Measurements from ENCODE around the gene POU2AF1. TPM values are rescaled to one million over a fixed set of nuclear protein-coding genes. Genes with fewer than 3 reads are reported as not detected.
A peak's percentile ranks its signal among the peaks of the same experiment; 100 is the strongest.

Gene POU2AF1
- total and polyA plus RNA-seq, 4 donors = 2.0 to 6.9 (median 4.5) TPM

GRCh38 chr11:111308140-111308539 is 70.9 kb downstream of the POU2AF1 start:
- TF ChIP-seq CTCF (IDR thresholded peaks at IDR 0.05; ENCODE audit: control extremely low read depth, extremely low read depth) = no peak
- H3K9me3 ChIP-seq (ENCODE audit: control insufficient read depth in 4 of 4, insufficient read depth in 3 of 4, low read length in 3 of 4) = no peaks in the 10 kb centered on the region
- peaks cover 0 to 37% (median 12%) of the 10 kb centered on the region in 5 donors for H3K4me1 ChIP-seq (ENCODE audit: control insufficient read depth in 5 of 5, insufficient read depth in 5 of 5, low read length in 5 of 5)
- no peak overlapping the region for H3K9ac ChIP-seq (ENCODE audit: insufficient read depth in 1 of 2, low read length in 2 of 2)
- 64 to 74% methylated on average over 7 of the region's 7 CpGs for WGBS, 2 donors
- H3K27ac ChIP-seq (ENCODE audit: low read depth in 1 of 2, low read length in 1 of 2) = no peak overlapping the region
- DNase-seq (peak; percentile 97 to 99 (median 98)), ATAC-seq (ENCODE audit: insufficient read depth, low FRiP score) (no peak)
- H3K4me3 ChIP-seq = no peak overlapping the region
- H3K36me3 ChIP-seq (ENCODE audit: control insufficient read depth in 4 of 4, insufficient read depth in 4 of 4, low read length in 4 of 4) = no peaks in the 10 kb centered on the region
- peaks cover 0 to 3% (median 0%) of the 10 kb centered on the region in 3 donors for H3K27me3 ChIP-seq (ENCODE audit: control insufficient read depth in 3 of 3, insufficient read depth in 3 of 3, low read length in 2 of 3)

- TF ChIP-seq CTCF (IDR thresholded peaks at IDR 0.05; ENCODE audit: control extremely low read depth, extremely low read depth) = no peak
- Histone ChIP-seq H3K9ac (ENCODE audit: insufficient read depth in 1 of 2, low read length in 2 of 2) (no peak overlapping the region), H3K36me3 (ENCODE audit: control insufficient read depth in 4 of 4, insufficient read depth in 4 of 4, low read length in 4 of 4) (no peaks in the 10 kb centered on the region), H3K9me3 (ENCODE audit: control insufficient read depth in 4 of 4, insufficient read depth in 3 of 4, low read length in 3 of 4) (no peaks in the 10 kb centered on the region), H3K27ac (ENCODE audit: low read depth in 1 of 2, low read length in 1 of 2) (no peak overlapping the region), H3K4me3 (no peak overlapping the region), H3K4me1 (ENCODE audit: control insufficient read depth in 5 of 5, insufficient read depth in 5 of 5, low read length in 5 of 5) (peaks cover 0 to 42% (median 18%) of the 10 kb centered on the region in 5 donors), H3K27me3 (ENCODE audit: control insufficient read depth in 3 of 3, insufficient read depth in 3 of 3, low read length in 2 of 3) (peaks cover 0 to 3% (median 0%) of the 10 kb centered on the region in 3 donors)
- DNase-seq (no peak), ATAC-seq (ENCODE audit: insufficient read depth, low FRiP score) (no peak)
- WGBS, 2 donors = 66 to 73% methylated on average over 3 of the region's 3 CpGs
Observed at GRCh38 chr11:111307472-111308108, 71.5 kb downstream of the POU2AF1 start.

GRCh38 chr11:111306321-111306720 is 72.8 kb downstream of the POU2AF1 start:
- peaks cover 0 to 55% (median 24%) of the 10 kb centered on the region in 5 donors for H3K4me1 ChIP-seq (ENCODE audit: control insufficient read depth in 5 of 5, insufficient read depth in 5 of 5, low read length in 5 of 5)
- ATAC-seq (ENCODE audit: insufficient read depth, low FRiP score) (no peak), DNase-seq (no peak)
- TF ChIP-seq CTCF (IDR thresholded peaks at IDR 0.05; ENCODE audit: control extremely low read depth, extremely low read depth) = no peak
- no peaks in the 10 kb centered on the region for H3K9me3 ChIP-seq (ENCODE audit: control insufficient read depth in 4 of 4, insufficient read depth in 3 of 4, low read length in 3 of 4)
- H3K9ac ChIP-seq (ENCODE audit: insufficient read depth in 1 of 2, low read length in 2 of 2) = no peak overlapping the region
- WGBS, 2 donors = 86 to 89% methylated on average over 5 of the region's 5 CpGs
- no peak overlapping the region for H3K27ac ChIP-seq (ENCODE audit: low read depth in 1 of 2, low read length in 1 of 2)
- no peaks in the 10 kb centered on the region for H3K36me3 ChIP-seq (ENCODE audit: control insufficient read depth in 4 of 4, insufficient read depth in 4 of 4, low read length in 4 of 4)
- peaks cover 0 to 3% (median 0%) of the 10 kb centered on the region in 3 donors for H3K27me3 ChIP-seq (ENCODE audit: control insufficient read depth in 3 of 3, insufficient read depth in 3 of 3, low read length in 2 of 3)
- H3K4me3 ChIP-seq = no peak overlapping the region

Measured in lung (tissue), 12 donors.